Panc1 (cell line): ENCODE measurements around the gene AK4. TPM values are rescaled to one million over a fixed set of nuclear protein-coding genes. Genes with fewer than 3 reads are reported as not detected.

ENCODE experiments used
- ATAC-seq: fragments of 200-7000 bp; cut with Tn5 transposase; 2 replicates; pipeline ENCODE4 v1.9.1; 2020; ENCODE audit warnings: mild to moderate bottlenecking, moderate library complexity
- BruUV-seq: library from RNA; stranded (reverse); fragments of 400-500 nt; replicated peaks from 2 replicates; lab custom pipeline; 2021; lab: Mats Ljungman, UMichigan
- CTCF ChIA-PET: fragments of 300-600 bp; sonication (Branson Sonifier 250); formaldehyde crosslinking; loops from one replicate; lab custom pipeline; 2022; ENCODE audit warnings: antibody characterized with exemption; lab: Charles Lee
- POLR2A ChIA-PET: fragments of 300-600 bp; sonication (Branson Sonifier 250); formaldehyde crosslinking; loops from one replicate; lab custom pipeline; 2022; ENCODE audit warnings: antibody characterized with exemption; lab: Charles Lee
- DNase-seq: peaks from one replicate; pipeline ENCODE4 v3.0.0-alpha.2; 2010; ENCODE audit warnings: low read depth, low spot score
- H3K27ac ChIP-seq: 2 replicates; pipeline ENCODE4 v1.5.1; 2011; ENCODE audit warnings: mild to moderate bottlenecking, low read length, inconsistent platforms
- H3K27me3 ChIP-seq: fragments of 200-500 bp; sonication (Bioruptor generic); 2 replicates; pipeline ENCODE4 v1.6.0; 2014; ENCODE audit warnings: low read length, inconsistent platforms; ENCODE audit not compliant: control insufficient read depth, insufficient read depth
- H3K36me3 ChIP-seq: fragments of 200-500 bp; sonication (Bioruptor generic); 2 replicates; pipeline ENCODE4 v1.5.1; 2014; ENCODE audit warnings: inconsistent platforms, mild to moderate bottlenecking, low read length, moderate library complexity; ENCODE audit not compliant: control insufficient read depth, insufficient read depth
- H3K4me1 ChIP-seq: 2 replicates; pipeline ENCODE4 v1.5.1; 2011; ENCODE audit warnings: inconsistent platforms, mild to moderate bottlenecking, low read length, moderate library complexity; ENCODE audit not compliant: control insufficient read depth, insufficient read depth
- H3K4me3 ChIP-seq, 2 experiments: 2 replicates each; pipeline ENCODE4 v1.5.1; 2011 to 2012; ENCODE audit warnings: low read depth in 2 of 2, low read length in 2 of 2, mild to moderate bottlenecking in 2 of 2, inconsistent platforms in 1 of 2, moderate library complexity in 1 of 2
- H3K9me3 ChIP-seq: fragments of 200-500 bp; sonication (Bioruptor generic); 2 replicates; pipeline ENCODE4 v1.5.1; 2014; ENCODE audit warnings: low read depth, mild to moderate bottlenecking, inconsistent platforms, low read length, moderate library complexity; ENCODE audit not compliant: control insufficient read depth, insufficient read depth
- POLR2AphosphoS5 ChIP-seq: IDR thresholded peaks from 2 replicates; pipeline ENCODE4 v1.6.1; 2012; ENCODE audit warnings: mild to moderate bottlenecking, low read depth, low read length, moderate library complexity
- SIN3A ChIP-seq: IDR thresholded peaks from 2 replicates; pipeline ENCODE4 v1.6.1; 2012; ENCODE audit warnings: low read depth, mild to moderate bottlenecking, low read length, moderate library complexity, borderline replicate concordance; ENCODE audit not compliant: insufficient read depth
- TCF7L2 ChIP-seq: IDR thresholded peaks from 2 replicates; pipeline ENCODE4 v1.6.1; 2011; ENCODE audit warnings: mild to moderate bottlenecking, low read depth, low read length, inconsistent platforms
- in situ Hi-C: cut with HindIII; loops from 2 replicates; pipeline ENCODE4 v1.10.0; 2016; ENCODE audit warnings: low sequenced_read_pairs, low pct_unique_long_range_greater_than_20kb
- intact Hi-C: fragments of 100-400 bp; cut with micrococcal nuclease; formaldehyde crosslinking; loops from one replicate; pipeline ENCODE4 v1.10.0; 2022; ENCODE audit not compliant: unreplicated experiment
- total RNA-seq: library from RNA; stranded (reverse); gene quantifications from one replicate; pipeline ENCODE4 v1.2.1, GENCODE V29; 2021; ENCODE audit not compliant: unreplicated experiment
- TF ChIP-seq, protein P1 (sequence below): fragments of 450-650 bp; IDR thresholded peaks from 2 replicates; pipeline ENCODE4 v1.5.1; 2017; ENCODE audit warnings: mild to moderate bottlenecking
- TF ChIP-seq, protein P2 (sequence below), 2 experiments: IDR thresholded peaks; 2 replicates each; pipeline ENCODE4 v1.6.1; 2011 to 2012; ENCODE audit warnings: low read depth in 2 of 2, control low read depth in 1 of 2, low read length in 1 of 2, mild to moderate bottlenecking in 1 of 2, moderate library complexity in 1 of 2; ENCODE audit not compliant: insufficient read depth in 1 of 2

Gene AK4
- total RNA-seq, 1 experiment from 2014 or later = 26.8 TPM

DNA sequence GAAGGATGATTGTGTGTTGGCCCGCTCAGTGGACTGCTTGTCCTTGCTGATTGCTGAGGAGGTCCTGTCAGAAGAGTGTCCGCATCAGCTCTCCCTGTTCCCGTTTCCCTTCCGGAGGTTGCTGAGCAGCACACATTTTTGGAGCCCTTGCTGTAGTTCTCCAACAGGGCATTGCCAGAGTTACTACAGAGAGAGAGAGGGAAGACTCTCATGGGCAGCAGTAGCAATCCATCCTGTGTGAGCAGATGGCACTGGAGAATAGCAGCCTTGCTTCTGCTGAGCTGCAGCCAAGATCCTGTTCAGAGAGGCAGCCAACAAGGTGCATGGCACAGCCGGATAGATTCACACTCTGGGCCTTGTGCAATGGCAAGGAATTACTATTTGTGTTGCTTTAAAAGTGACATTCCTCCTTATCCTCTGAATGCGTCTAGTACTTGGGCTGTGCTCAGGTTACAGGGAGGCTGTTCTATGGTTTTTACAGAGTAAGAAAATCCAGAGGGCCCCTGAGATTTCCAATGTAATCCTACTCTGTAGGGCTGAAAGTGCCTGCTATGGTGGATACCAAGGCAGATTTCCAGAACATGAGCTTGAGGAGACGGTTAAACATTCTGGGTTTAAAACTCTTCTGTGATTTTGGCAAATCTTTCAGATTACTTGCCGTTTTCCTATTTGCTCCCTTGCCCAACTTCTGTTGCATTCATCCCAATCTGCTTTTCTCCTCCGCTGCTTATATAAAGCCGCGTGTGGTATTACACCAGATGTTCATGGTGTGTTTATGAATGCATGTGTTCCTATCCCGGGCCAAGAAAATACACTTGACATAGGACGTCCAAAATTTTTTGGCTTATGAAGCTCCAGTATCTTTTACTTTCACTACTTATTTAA is 27.4 kb downstream of the AK4 start:
- Histone ChIP-seq H3K27ac (peak overlapping the region; percentile 49), H3K27me3 (no peaks in the 10 kb centered on the region), H3K4me3 (no peak overlapping the region), H3K4me1 (peaks cover 22% of the 10 kb centered on the region), H3K9me3 (no peaks in the 10 kb centered on the region), H3K36me3 (no peaks in the 10 kb centered on the region)
- DNase-seq = no peak
- POLR2A ChIA-PET = no interaction called here
- intact Hi-C loops = no loop called here
- peak; percentile 27 for ATAC-seq
- in situ Hi-C loops = no loop called here
- CTCF ChIA-PET = no interaction called here
- no TSS peak for BruUV-seq
- TF ChIP-seq SIN3A (no peak), POLR2AphosphoS5 (no peak), TCF7L2 (no peak)
- TF ChIP-seq, protein P1, sequence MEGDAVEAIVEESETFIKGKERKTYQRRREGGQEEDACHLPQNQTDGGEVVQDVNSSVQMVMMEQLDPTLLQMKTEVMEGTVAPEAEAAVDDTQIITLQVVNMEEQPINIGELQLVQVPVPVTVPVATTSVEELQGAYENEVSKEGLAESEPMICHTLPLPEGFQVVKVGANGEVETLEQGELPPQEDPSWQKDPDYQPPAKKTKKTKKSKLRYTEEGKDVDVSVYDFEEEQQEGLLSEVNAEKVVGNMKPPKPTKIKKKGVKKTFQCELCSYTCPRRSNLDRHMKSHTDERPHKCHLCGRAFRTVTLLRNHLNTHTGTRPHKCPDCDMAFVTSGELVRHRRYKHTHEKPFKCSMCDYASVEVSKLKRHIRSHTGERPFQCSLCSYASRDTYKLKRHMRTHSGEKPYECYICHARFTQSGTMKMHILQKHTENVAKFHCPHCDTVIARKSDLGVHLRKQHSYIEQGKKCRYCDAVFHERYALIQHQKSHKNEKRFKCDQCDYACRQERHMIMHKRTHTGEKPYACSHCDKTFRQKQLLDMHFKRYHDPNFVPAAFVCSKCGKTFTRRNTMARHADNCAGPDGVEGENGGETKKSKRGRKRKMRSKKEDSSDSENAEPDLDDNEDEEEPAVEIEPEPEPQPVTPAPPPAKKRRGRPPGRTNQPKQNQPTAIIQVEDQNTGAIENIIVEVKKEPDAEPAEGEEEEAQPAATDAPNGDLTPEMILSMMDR = no peak
- TF ChIP-seq, protein P2, sequence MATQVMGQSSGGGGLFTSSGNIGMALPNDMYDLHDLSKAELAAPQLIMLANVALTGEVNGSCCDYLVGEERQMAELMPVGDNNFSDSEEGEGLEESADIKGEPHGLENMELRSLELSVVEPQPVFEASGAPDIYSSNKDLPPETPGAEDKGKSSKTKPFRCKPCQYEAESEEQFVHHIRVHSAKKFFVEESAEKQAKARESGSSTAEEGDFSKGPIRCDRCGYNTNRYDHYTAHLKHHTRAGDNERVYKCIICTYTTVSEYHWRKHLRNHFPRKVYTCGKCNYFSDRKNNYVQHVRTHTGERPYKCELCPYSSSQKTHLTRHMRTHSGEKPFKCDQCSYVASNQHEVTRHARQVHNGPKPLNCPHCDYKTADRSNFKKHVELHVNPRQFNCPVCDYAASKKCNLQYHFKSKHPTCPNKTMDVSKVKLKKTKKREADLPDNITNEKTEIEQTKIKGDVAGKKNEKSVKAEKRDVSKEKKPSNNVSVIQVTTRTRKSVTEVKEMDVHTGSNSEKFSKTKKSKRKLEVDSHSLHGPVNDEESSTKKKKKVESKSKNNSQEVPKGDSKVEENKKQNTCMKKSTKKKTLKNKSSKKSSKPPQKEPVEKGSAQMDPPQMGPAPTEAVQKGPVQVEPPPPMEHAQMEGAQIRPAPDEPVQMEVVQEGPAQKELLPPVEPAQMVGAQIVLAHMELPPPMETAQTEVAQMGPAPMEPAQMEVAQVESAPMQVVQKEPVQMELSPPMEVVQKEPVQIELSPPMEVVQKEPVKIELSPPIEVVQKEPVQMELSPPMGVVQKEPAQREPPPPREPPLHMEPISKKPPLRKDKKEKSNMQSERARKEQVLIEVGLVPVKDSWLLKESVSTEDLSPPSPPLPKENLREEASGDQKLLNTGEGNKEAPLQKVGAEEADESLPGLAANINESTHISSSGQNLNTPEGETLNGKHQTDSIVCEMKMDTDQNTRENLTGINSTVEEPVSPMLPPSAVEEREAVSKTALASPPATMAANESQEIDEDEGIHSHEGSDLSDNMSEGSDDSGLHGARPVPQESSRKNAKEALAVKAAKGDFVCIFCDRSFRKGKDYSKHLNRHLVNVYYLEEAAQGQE (IDR thresholded peaks at IDR 0.05; ENCODE audit: insufficient read depth in 1 of 2, low read depth in 2 of 2, low read length in 1 of 2) = no peak

DNA sequence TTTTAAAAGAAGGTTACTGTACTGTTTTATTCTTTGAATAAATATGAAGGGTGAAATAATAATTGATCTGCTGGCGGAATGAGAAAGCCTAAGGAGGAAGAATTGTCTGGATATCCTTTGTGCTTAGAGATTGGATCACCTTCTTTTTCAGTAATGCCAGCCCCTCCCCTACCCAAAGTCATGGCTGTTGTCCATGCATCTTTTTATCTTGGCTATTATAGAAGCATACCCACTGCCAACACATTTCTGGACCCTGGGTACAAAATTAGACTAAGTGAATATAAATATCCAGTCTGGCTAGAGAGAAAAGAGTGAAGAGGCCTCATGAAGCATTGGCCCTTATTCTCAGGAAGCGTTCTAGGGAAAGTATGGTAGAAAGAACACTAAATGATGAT is 28.1 kb downstream of the AK4 start:
- no peaks in the 10 kb centered on the region for H3K9me3 ChIP-seq
- BruUV-seq = no TSS peak
- TF ChIP-seq, protein P2 (IDR thresholded peaks at IDR 0.05; ENCODE audit: insufficient read depth in 1 of 2, low read depth in 2 of 2, low read length in 1 of 2) = no peak
- TF ChIP-seq TCF7L2 (no peak), POLR2AphosphoS5 (no peak), SIN3A (no peak)
- TF ChIP-seq, protein P1 = no peak
- H3K4me3 ChIP-seq = no peak overlapping the region
- ATAC-seq (no peak), DNase-seq (no peak)
- in situ Hi-C loops (no loop called here), intact Hi-C loops (no loop called here)
- peak overlapping the region; percentile 31; the same call in 1 of the 2 replicates for H3K27ac ChIP-seq
- ChIA-PET POLR2A (no interaction called here), CTCF (no interaction called here)
- H3K36me3 ChIP-seq = no peaks in the 10 kb centered on the region
- H3K27me3 ChIP-seq = no peaks in the 10 kb centered on the region
- peaks cover 22% of the 10 kb centered on the region for H3K4me1 ChIP-seq
